Measurements from ENCODE around the gene GIGYF1. TPM values are rescaled to one million over a fixed set of nuclear protein-coding genes. Genes with fewer than 3 reads are reported as not detected.

GIGYF1 gene
- total and polyA plus RNA-seq, 2 experiments from 2014 or later, result 14.0 to 53.2 TPM

DNA sequence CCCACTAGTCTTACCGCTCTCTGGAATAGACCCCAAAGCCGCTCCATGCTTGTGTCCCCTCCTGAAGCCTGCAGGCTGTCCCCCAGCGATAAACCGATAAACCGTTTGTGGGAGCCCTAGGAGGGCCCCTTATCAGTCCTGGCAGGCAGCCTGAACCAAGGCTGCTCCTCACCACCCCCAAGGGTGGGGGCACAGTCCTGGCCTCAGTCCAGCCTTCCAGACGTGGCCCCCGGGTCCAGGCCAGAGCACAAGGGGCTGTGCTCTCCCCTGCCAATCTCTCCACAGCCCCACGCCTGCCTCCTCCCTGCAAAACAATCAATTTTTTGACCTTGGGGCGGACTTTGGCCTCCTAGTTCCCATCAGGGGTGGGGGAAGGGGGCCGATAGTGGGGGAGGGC is 52.6 kb downstream of the GIGYF1 start, which contains the start of gene TFR2:
TSS of gene TFR2 (minus strand) at position 90 of the 397 bp plus-strand sequence. CDS start at position 47, 43 bp downstream.
- no peaks in the 10 kb centered on the region for H3K27me3 ChIP-seq
- no peak within 1 kb of the TSS for H3K27ac ChIP-seq
- H3K4me3 ChIP-seq, result no peak within 1 kb of the TSS
- H3K9me3 ChIP-seq (ENCODE audit: low read depth), result no peaks in the 10 kb centered on the region
- DNase-seq (ENCODE audit: low read depth in 1 of 2, low spot score in 1 of 2), result no peak
- no peak for TF ChIP-seq CTCF (IDR thresholded peaks at IDR 0.05; ENCODE audit: low read depth, low read length)
- peaks cover 6% of the 10 kb centered on the region for H3K4me1 ChIP-seq (ENCODE audit: low read depth)
- H3K36me3 ChIP-seq, result no peaks in the 10 kb centered on the region

DNA sequence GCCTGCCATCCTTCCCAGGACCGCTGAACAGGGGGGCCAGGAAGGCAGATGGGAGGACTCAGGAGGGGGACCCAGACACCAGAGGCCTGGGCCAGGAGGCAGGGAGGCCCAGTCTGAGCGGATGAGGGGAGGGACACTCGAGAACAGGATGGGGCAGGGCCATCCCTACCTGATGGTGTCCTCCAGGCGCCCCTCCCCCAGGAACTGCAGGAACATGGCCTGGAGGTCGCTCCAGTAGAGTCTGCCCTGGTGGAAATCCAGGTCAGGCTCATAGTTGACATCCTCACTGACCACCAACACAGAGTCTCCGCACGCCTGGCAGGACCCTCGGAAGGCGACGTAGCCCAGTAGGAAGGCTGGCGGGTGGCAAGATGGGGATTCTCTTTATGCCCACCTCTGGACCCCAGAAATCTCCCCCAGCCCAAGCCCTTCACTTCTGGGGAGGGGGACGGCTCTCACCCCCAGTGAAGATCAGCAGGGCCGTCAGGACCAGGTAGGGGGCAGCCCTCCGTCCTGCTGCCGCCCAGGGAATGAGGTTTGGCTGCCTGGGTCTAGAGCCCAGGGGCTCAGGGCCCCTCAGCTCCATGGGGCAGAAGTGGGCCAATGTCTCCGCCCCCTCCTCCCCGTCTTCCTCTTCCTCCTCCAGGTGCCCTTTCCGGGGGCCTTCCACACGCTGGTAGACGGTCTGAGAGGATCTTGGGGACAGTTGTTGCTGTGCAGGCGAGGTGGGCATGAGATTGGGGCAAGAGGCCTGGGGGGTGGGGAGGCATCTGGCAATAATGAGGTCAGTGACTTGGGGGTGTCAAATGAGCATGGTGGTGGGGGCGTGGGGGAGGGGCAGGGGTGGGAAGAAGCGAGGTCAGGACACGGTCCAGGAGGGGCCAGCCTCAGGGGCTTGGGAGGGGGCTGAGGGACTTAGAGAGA is 53.3 kb downstream of the GIGYF1 start:
- DNase-seq (ENCODE audit: low read depth in 1 of 2, low spot score in 1 of 2), result no peak
- TF ChIP-seq CTCF (IDR thresholded peaks at IDR 0.05; ENCODE audit: low read depth, low read length), result no peak

DNA sequence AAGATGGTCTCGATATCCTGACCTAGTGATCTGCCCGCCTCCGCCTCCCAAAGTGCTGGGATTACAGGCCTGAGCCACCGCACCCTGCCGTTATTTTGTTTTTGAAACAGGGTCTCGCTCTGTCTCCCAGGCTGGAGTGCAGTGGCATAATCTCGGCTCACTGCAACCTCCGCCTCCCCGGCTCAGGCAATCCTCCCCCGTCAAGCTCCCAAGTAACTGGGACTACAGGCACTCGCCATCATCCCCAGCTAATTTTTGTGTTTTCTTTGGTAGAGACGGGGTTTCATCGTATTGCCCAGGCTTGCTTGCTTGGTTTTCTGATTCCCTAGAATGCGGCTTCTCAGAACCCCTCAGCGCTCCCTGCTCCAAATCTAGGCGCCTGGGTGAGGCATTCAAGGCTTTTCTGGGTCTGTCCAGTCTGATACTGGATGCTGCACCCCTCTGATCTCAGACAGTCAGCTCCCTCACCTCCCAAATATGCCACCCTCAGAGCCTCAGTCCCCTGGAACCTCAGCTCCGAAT is 54.0 kb downstream of the GIGYF1 start:
- H3K4me3 ChIP-seq, result no peak overlapping the region
- TF ChIP-seq CTCF (IDR thresholded peaks at IDR 0.05; ENCODE audit: low read depth, low read length), result no peak
- no peaks in the 10 kb centered on the region for H3K27me3 ChIP-seq
- H3K27ac ChIP-seq, result no peak overlapping the region
- peaks cover 6% of the 10 kb centered on the region for H3K4me1 ChIP-seq (ENCODE audit: low read depth)
- no peak for DNase-seq (ENCODE audit: low read depth in 1 of 2, low spot score in 1 of 2)
- H3K36me3 ChIP-seq, result no peaks in the 10 kb centered on the region
- no peaks in the 10 kb centered on the region for H3K9me3 ChIP-seq (ENCODE audit: low read depth)

More for the DNA sequence above, 53.3 kb downstream of the GIGYF1 start:
- no peaks in the 10 kb centered on the region for H3K27me3 ChIP-seq
- no peaks in the 10 kb centered on the region for H3K9me3 ChIP-seq (ENCODE audit: low read depth)
- no peak overlapping the region for H3K27ac ChIP-seq
- no peaks in the 10 kb centered on the region for H3K36me3 ChIP-seq
- H3K4me3 ChIP-seq, result no peak overlapping the region
- H3K4me1 ChIP-seq (ENCODE audit: low read depth), result peaks cover 6% of the 10 kb centered on the region

DNA sequence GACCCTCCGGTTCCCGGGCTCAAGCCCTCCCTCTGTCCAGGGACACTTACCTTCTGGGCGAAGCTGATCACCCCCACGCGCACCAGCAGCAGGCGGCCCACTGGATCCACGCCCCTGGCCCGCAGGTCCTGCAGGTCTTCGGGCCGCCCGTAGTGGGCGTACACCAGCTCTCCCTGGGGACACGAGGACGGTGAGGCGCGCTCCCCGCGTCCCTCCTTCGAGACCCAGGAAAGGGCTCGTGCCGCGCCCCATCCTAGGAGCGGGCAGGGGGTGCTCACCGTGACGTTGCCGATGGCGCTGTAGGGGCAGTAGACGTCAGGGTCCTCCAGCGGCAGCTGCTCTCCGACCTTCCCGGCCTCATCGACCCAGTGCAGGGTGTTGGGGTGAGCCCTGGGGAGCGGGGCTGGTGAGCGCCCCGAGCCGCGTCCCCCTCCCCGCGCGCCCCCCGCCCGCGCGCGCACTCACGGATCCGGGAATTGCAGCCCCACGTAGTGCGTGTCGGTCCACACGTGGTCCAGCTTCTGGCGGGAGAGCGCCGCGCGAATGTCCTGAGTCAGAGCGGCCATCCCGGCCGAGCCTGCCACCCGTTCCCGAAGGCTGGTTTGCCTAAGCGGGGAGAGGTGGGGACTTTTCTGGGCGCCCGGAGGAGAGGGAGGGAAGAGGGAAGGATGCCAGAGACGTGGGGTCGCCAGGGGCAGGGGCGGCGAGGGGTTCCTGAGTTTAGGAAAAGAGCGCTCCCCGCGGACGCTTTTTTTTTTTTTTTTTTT is 60.9 kb downstream of the GIGYF1 start:
- H3K36me3 ChIP-seq, result no peaks in the 10 kb centered on the region
- peak overlapping the region; percentile 25 for H3K4me3 ChIP-seq
- DNase-seq (ENCODE audit: low read depth in 1 of 2, low spot score in 1 of 2), result peak; percentile 31 to 54
- no peaks in the 10 kb centered on the region for H3K9me3 ChIP-seq (ENCODE audit: low read depth)
- H3K4me1 ChIP-seq (ENCODE audit: low read depth), result no peaks in the 10 kb centered on the region
- peak; percentile 31 for TF ChIP-seq CTCF (IDR thresholded peaks at IDR 0.05; ENCODE audit: low read depth, low read length)
- no peak overlapping the region for H3K27ac ChIP-seq
- H3K27me3 ChIP-seq, result peaks cover 27% of the 10 kb centered on the region

- peaks cover 27% of the 10 kb centered on the region for H3K27me3 ChIP-seq
- H3K9me3 ChIP-seq (ENCODE audit: low read depth), result no peaks in the 10 kb centered on the region
- H3K27ac ChIP-seq, result no peak overlapping the region
- no peak overlapping the region for H3K4me3 ChIP-seq
- no peak for DNase-seq (ENCODE audit: low read depth in 1 of 2, low spot score in 1 of 2)
- no peaks in the 10 kb centered on the region for H3K36me3 ChIP-seq
- TF ChIP-seq CTCF (IDR thresholded peaks at IDR 0.05; ENCODE audit: low read depth, low read length), result no peak
- H3K4me1 ChIP-seq (ENCODE audit: low read depth), result no peaks in the 10 kb centered on the region
These were observed 64.0 kb downstream of the GIGYF1 start for GRCh38 chr7:100630066-100630465.
